ENCODE data around the gene SP3.

SP3 gene

DNA sequence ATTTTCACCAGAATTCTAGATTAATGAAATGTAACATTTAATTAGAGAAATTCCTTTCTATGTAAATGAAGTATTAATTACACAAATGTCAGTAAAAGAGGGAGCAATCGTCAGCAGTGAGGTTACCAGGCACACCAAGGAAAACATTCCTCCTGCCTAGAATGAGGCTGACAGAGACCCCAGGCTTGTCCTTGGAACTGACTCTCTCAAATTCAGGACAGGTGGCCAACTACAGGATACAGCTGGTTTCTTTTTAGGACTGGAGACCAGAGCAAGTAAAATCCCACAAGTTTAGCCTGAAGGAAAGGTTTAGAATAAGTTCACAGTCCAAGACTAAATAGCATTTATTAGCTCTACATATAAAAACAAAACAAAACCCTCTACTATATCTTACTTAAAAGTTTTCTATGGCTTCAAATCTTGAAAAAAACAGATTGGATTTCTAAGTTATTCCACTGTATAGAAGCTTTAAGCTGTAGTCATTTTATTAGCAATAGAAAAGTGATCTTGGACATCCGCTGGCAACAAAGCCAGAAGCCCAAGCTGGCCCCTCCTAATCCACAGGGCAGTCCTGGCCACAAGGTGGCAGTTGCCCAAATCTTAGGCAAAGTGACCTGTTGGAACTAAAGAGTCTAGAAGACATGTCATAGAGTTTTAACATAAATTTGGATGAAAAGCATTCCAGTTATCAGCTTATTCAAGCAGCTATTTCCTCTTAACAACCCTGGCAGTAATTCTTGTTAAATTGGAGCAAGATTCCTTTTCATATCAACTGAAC, 81.0 kb downstream of the SP3 start:
- no peak for DNase-seq

DNA sequence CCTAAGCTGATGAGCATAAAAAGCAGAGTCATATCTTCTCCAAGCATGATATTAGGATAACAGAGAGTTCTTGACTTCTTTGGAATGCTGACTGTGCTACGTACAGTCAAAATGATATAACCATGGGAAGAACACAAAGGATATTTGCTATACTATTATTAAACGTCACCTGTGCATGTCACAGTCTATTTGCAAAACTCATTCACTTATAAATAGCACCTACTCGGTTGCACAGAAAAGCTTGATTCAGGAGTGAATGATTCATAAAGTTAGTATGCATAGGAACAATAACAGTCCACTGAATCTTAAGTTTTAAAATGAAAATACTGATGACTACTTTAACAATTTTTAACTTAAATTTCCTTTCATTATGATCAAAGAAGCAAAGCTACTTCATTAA, 83.3 kb downstream of the SP3 start:
- DNase-seq, result no peak

DNA sequence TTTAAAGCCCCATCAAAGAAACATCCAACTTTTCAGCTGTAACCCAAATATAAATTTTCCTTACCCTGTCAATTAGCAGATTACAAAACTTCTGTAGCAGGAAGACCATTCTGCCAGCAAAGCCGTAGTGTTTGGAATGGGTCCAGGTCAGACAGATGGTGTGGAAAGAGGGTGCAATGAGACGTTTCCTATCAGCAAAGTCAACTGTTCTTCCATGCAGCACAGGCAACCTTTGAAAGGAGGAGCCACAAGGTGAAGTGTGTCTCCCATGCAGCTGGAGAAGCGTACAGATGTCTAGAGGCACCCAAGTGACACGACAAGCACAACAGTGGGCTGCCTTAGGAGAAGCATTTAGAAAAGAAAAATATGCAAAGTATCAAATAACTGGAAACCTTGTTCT, 83.7 kb downstream of the SP3 start:
- no peak for DNase-seq

DNA sequence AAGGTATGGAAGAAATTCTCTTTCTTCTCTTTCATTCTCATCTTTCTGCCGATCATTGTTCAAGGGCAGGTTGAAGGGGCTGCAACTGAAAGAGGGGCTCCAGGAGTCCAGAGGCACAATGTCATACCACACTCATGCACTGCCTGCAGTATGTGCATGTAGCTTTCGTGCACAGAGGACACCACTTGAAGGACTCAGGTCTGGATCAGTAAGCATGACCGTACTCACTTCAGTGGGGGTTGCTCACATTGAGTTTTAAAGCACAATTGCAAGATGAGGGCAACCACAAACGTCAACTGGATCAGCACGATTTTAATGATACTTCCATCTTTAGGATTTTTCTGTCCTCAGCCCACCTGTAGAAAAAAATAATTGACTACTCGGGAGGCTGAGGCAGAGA, 84.6 kb downstream of the SP3 start:
- DNase-seq, result no peak

DNA sequence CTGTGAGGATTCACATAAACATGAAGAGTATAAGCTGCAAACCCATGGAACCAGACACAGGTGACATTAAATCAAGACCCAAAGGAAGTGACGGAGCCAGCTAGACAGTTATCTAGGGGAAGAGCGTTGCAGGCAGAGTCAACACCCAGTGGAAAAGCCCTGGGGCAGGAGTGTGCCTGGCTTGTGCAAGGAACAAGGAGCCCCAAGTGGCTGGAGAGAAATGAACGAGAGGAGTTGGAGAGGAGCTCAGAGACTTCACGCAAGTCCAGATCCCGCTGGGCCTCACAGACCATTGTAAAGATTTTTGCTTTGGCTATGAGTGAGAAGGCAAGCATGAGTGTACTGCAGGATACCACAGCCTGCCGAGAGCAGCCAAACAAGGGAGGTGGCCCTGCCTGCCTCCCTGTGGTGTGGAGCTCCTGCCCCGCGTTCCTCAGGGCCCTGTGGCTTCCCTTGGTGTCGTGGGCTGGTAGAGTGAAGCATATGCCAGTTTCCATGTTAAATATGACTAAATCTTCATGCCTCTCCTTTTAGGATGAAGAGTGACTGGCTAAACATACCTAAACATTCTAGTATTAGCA, 88.2 kb downstream of the SP3 start:
- no peak for DNase-seq

DNA sequence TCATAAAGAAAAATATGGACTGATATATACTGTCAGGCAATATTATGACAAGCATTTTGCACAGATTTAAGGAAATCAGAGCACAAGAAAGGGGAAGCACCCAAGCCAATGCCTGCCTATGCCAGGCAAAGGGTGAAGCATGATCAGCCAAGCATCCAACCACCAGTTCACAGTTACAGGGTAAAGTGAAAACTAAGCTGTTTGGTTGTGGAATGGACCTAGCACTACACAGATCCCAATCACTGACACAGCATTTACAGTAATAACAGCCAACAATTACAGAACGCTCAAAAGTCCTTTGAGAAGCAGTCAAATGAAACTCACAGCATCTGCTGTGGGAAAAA, 90.3 kb downstream of the SP3 start:
- no peak for DNase-seq

DNA sequence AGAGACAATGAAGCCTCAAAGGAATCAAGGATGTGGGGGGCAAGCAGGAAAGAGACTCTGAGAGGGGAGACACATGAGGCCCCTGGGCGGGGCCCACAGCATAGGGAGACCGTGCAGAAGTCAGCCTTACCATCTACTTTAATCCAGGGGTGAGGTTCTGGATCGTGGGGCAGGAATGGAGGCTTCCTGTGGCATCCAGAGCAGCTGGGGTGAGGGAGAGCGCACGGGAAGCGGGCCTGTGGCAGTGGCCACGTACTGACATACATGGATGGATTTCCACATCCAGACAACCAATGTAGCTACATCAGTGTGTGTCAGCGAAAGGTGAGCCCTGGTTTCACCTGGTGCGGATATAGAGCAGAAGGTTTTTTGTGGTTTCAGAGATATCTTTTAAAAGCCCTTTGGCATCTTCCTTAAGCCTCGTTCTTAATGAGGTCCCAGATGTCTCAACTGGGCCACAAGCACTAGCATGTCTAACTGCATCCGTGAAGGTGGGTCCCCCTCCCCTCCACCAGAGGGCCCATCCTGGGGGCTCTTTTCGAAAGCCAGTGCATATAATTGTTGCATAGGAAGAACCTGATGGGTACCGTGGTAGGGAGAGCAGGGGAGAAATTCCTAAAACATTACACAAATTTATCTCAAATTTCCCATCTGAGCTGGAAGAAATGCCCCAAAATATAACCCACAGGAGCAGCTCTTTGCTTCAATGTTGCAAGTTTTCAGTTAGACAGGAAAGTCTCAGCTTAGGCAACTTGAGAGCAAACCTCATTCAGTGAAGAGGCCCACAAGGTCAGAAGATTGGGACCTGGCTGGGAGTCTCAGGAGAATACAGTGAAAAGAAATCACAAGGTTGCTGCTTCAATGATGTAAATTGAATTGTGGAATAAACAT, 90.9 kb downstream of the SP3 start:
- DNase-seq, result no peak

DNA sequence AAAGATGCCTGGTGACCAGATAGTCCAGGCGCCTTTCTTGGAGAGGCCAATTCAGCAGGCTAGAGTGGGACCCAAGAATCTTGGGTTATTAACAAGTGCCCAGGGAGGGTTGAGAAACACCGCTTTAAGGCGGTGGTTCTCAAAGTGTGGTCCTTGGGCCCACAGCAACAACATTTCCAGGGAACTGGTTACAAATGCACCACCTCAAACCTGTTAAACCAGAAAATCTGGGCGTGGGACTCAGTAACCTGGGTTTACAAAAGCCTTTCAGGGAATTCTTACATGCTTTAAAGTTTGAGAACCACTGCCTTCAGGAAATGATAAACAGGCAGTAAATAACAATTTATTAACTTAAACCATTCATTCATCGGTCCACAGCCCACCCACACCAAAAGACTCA, 92.5 kb downstream of the SP3 start:
- no peak for DNase-seq

DNA sequence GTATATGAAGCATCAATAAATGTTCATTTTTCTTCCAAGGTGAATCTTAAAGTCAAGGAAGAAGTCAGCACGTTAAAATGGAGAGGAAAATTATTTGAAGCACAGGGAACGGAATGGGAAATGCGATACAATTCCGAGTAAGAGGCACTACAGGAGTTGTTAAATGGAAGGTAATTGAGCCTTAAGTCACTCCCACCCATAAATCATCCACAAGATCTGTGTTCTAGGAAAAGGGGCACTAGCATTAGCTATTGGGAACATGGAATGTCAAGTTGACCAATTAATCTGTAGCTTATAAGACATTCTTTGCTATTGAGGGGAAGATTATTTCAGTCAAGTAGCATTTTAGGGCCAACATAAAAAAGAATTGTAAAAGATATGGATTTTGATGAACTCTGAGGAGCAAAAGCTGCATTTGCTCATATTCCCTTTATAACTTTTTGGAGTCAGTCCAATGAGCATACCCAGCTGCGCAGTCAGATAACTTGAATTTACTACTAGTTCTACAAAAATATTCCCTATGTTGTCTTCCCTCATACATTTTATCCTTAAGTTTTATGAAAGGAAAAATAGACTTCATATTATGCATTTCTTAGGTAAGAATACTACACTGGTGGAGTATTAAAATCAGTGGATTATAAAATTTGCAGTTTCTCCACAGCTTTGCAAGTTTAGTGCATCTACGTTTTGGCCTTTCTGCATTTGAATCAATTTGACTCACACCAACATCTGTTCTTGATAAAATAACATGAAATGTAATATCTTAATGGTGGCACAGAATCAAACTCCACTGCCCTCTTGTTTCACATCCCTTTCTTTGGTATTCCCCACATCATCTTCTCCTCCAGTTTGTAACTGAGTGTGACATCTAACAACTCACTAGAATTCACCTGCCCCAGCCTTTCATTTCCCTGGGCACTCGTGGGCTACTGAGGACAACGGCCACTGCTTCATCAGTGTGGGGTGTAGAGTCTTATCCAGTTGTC, 95.6 kb downstream of the SP3 start:
- DNase-seq, result no peak

DNA sequence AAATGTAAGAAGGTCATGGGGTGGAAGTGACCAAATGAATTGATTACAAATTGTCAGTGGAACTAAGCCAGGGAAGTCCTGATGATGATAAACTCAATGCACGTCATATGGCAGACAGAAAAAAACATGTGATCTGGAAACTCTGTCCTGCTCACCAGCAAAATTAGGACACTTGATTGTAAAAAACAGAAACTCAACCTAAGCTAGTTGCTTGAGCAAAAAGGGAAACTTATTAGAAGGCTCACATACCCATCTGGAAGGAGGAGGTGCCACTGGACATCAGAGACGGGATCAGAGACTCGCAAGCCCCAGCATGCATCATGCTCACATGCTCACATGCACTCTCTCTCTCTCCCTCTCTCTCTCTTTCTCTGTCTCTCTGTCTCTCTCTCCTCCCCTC, 96.8 kb downstream of the SP3 start:
- no peak for DNase-seq

DNA sequence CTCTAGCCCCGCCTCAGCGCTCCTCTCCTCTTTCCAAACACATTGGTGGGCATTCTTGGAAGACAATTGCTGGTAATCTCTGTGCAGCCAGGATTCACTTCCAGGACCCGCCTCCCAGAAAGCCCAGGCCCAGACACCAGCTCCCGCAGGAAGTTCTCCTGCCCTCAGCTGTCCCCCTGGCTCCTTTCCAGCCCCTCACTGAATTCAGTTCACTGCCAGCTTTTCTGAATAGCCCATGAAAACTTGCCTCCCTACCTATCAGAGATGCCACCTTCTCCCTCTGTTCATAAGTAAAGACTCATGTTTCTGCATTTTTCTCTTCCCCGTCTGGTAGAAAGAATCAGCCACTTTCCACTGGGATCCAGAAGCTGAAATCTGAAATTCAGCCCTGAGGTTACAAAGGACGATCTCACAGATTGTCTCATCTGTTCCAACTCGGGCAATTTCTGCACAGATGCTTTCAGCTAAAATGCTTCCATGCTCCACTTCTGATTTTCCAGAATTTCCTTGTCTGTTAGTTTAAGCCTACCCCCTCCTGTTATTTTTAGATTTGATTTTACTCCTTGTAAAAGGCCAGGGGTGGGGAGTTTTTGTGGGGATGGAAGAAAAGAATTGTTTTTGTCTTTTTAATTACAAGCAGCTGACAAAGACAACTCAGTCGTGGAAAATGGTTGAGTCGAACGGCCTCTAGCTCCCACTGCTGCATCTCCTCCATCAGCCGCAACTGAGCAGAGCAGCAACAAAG, 98.1 kb downstream of the SP3 start:
- DNase-seq, result no peak

DNA sequence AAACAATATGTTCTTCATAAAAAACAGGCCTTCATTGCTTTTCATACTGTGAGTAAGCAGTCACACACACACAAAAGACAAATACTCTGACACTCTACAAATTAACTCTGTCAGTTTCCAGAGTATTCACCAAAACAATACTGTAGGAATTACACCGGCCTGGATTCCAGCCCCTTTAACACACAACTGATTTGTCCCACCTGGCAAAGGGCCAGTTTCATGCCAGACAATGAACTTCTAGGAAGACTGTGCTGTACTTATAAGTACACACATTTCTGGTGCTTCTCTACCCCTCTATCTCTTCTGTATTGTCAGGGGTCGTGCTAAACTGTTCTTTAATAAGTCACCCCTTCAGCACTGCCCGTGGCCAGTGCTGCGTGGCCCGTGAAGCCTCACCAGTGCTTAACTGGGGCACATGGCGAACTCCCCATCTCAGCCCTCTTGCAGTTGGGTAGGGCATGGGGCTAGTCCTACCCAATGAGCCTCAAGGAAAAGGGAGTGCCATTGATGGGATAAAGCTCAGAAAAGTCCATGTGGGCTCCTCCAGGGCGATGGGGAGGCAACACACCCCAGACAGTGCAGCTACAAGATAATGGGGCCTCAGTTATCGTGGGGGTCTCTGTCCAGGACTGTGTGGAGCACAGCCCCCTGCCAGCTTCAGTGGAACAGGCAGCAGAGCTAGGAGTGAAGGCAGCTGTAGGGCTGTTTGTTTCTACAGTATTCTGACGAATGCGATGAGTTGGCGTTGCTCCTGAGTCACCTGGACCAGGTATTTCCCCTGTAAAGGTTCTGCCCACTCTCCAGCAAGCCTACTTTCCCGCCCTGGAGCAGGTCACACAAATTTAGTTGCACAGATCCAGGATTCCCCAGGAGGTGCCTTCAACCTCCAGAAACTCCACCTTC, 99.0 kb downstream of the SP3 start:
- no peak for DNase-seq

DNA sequence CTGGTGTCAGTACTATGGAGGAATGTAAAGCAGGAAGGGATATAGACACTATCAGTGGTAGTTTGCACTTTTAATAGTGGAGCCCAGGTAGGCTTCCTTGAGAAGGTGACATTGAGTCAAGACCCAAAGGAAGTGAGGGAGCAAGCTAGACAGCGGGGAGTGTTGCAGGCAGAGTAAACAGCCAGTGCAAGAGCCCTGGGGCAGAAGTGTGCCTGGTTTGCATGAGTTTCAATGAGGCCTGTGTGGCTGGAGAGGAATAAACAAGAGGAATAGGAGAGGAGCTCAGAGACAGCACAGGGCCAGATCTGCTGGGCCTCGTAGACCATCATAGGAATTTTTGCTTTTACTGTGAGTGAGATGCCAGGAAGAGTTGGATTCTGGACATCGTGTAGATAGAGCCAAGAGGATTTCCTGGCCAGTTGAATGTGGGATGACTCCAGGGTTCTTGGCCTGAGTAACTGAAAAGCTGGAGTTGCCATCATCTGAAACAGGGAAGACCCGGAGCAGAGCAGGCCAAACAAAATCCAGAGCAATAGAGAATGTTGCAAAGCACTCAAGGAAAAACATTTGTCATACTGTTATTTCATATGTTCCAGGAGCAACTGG, 102.5 kb downstream of the SP3 start:
- DNase-seq, result no peak

DNA sequence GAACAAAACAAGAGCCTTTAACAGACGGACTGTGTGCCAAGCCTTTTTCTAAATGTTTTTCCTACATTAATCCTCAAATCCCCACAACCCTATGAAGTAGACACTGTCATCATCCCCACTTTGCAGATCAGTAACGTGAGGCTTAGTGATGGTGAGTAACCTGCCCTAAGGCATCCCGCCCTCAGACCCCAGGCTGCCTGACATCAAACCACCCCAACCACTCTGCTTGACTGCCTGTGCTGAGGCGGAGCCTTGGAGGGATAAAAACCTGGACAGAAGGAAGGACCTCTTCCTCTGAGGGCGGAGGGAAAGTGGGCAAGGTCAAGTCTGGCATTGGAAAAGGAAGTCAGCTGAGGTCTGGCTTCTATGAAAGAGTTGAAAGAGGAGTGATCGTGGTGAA, 104.6 kb downstream of the SP3 start:
- no peak for DNase-seq

DNA sequence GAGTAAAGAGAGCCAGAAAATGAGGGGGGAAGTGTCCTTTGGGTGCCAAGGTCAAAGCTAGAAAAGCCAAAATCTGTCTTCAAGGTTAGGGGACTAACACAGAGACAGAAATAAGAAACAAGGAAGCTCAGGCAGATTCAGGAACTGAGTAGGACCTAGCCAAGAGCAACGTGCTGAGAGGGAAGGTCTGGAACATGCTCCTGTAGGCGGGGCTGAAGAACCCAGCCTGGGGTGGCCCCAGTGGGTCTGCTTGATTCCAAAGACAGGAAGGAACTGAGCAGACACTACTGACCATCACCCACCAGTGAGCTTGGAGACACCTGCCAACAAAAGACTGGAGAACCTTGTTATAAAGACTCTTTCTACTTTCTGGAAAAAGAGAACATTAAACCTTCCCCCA, 105.1 kb downstream of the SP3 start:
- DNase-seq, result no peak

DNA sequence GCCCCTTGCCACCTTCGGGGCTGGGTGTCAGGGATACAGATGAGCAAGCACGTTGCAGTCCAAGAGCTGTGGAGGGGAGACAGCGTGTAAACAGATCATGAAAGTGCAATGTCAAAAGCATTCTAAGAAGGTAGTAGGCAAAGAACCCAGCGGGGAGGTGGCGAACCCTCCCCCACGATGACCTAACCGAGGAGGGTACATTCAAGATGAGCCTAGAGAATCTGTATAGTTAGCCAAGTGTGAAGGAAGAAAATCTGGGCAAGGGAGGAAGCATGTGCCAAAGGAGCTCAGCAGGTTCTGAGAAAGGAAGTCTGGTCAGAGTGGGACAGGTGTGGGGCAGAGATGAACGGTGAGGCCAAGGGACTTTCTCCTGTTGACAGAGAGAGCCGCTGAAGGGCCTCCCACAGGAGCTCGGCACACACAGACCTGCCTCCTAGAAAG, 106.9 kb downstream of the SP3 start:
- DNase-seq, result no peak
